AG08396 (cell line): Measurements from ENCODE around the gene MAFG.
A peak's percentile ranks its signal among the peaks of the same experiment; 100 is the strongest.

Experiments
- DNase-seq: peaks from one replicate; pipeline ENCODE4 v3.0.0; 2012; ENCODE audit warnings: low spot score, mixed read lengths

Gene MAFG

GRCh38 chr17:81868674-81869220 lies 58.8 kb downstream of the MAFG start:
- DNase-seq = peak; percentile 89
